ENCODE results near the gene PRSS33.

PRSS33 gene

GRCh38 chr16:2820836-2821486, 33.6 kb upstream of the PRSS33 start:
- FAIRE-seq: no peak

DNA sequence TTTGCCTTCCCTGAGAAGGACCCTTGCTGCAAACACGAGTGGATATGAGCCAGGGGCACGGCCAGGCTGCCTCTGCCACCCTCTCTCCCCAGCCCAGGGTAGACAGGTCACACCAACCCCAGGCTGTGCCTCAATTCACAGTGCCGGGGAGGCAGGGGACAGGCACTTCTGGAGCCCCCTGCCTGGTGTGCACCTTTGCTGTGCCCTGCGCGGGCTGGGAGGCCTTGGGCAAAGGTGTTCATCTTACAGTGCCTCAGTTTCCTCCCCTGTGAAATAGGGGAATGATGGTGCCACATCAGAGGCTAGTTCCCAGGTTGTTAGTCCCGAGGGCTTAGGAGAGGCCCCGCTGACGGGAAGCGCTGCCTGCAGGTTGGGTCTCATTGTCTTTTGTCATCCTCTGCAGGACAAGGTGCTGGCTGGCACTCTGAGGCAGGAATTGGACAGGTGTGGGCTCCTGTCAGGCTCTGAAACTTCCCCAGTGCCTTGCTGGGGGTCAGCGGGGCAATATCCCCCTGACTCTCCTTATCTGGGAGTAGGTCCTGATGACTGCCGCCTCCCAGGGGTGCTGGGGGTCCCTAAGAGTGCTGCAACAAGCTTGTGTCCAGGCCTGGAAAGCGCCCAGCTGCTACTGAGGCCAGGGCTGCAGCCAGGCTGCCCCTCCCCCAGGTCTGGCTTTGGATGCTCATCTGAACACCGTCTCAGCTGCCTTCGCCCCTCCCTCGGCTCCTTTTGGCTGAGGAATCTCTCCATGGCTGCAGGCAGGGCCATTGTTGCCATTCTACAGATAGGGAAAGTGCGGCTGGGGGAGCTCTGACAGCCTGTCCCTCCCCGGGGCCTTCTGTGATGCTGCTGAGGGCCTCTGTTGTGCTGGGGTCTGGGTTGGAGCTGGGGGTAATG, 32.8 kb upstream of the PRSS33 start:
- no peak for FAIRE-seq

DNA sequence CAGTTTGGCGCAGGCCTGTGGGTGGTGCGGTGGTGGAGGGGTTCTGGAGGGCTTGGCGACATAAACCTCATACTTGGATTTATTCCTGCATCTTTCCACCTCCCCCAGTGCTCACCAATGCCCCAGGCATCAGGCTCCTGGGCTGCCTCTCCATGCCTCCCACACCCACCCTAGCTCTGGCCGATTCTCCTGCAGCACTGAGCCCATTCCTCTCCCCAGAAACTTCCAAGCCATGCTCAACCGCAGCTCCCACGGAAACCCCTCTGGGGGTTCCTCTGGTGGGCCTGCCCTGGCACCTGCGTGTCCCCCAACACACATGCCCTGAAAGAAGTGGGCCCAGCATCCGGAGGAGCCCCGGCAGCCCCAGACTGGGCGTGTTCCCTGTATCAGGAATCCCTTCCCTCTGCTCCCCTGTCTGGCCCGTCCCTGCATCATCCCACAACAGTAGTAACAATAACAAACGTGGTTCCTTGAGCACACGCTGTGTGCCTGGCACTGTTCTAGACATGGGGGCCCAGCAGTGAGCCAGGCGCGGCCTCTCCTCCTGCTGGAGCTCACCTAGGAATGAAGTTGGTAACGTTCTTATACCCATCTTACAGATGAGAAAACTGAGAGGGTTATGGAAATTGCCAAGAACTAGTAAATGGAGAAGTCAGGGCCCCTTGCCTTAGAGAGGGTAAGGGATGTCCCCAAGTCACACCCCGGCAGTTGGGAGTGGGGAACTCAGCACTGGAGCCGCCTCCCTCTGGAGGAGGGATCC, 32.0 kb upstream of the PRSS33 start:
- no peak for FAIRE-seq

- no peak for FAIRE-seq
Measured at GRCh38 chr16:2818272-2818876, 31.0 kb upstream of the PRSS33 start.

DNA sequence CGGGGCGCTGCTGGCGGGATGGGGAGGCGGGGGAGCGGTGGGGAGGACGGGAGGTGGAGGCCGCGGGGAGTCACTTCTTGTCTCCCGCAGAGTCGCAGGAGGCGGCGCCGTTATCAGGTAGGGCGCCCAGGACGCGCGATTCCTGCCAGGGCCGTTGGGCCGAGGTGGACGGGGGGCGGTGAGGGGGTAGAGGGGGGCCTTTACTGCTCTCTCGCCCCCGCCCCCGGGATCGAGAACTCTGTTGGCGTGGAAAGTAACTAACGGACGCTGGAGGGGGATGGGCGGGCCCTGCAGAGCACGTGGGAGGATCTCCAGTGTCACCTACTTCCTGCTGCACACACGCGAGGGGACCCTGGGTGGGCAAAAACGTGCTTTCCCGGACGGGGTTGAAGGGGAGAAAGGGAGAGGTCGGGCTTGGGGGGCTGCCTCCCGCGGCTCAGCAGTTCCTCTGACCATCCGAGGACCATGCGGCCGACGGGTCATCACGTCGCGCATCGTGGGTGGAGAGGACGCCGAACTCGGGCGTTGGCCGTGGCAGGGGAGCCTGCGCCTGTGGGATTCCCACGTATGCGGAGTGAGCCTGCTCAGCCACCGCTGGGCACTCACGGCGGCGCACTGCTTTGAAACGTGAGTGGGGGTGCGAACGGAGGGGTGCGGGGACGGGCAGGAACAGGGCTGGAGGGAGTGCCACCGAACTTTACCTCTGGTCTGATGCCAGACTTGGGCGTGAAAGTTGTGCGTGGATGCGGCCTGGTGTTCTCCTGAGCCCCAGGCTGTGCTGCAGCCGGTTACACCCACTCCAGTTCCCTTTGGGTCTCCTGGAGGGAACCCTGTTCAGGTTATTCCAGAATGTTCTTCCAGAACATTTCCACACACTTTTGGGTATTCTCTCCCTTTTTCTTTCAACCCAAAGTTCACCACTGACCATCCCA, 30.2 kb upstream of the PRSS33 start:
- no peak for FAIRE-seq

- FAIRE-seq: no peak
Measured at GRCh38 chr16:2816751-2817339, 29.5 kb upstream of the PRSS33 start, which contains the start of gene PRSS21. TSS of gene PRSS21 (plus strand) at chr16:2817237. CDS start at chr16:2817269, 32 bp downstream.

- FAIRE-seq: no peak
Measured at GRCh38 chr16:2815299-2815771, 28.0 kb upstream of the PRSS33 start.

GRCh38 chr16:2814551-2815298, 27.4 kb upstream of the PRSS33 start:
- FAIRE-seq: no peak

DNA sequence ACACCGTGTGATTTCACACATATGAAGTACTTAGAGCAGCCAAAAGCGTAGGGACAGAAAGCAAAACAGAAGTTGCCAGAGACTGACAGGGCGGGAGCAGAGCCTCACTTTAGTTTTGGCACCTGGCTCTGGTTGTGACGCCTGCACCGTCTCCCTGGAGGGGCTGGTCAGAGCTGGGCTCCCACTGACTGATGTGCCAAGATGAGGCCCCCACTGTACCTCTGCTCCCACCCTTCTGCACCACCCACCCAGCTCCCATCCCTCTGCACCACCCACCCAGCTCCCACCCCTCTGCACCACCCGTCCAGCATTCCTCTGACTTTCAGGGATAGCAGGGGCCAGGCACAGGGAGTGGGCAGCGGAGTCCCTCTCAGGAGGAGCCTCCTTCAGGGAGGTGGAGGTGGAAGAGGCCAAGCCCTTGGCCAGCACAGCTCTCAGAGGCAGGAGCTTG, 26.4 kb upstream of the PRSS33 start:
- no peak for FAIRE-seq

GRCh38 chr16:2811703-2812471, 24.5 kb upstream of the PRSS33 start:
- no peak for FAIRE-seq

DNA sequence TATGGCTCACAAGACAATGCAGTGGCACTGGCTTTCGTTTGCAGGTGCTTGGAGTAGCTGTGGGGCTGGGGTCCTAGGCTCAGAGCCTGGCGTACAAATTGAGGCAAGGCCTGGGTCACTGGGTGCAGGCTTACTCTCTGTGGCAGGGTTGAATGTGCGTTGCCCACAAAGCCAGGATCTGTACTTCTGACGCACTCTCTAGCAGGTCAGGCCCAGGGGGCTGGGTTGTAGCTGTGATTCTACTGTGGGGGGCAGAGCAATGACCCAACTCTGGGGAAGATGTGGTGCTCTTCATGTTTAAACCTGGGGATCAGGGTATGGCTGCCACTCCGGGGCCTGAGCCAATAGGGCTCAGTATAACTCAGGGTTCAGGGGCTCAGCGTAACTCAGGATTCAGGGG, 23.3 kb upstream of the PRSS33 start:
- FAIRE-seq: no peak

- FAIRE-seq: no peak
Measured at GRCh38 chr16:2809149-2809760, 21.9 kb upstream of the PRSS33 start.

- FAIRE-seq: no peak
Measured at GRCh38 chr16:2808181-2808580, 20.8 kb upstream of the PRSS33 start.

DNA sequence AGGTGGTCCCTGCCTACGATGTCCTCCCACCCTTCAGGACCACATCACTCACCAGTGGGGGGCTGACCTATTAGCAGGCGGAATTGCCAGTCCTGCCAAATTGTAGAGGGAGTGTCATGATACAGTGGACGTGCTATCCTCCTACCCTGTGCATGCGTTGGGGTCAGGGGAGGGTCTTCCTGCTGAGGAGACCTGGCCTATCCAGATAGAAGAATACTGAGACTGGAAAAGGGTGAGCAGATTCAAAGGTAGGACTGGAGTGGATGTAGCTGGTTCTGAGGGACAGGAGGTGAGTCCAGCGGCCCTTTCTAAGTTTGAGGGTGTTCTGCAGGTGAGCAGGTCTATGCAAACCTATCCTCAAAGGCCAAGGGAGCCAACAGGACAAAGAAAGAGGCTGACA, 18.9 kb upstream of the PRSS33 start:
- no peak for FAIRE-seq

- FAIRE-seq: no peak
Measured at GRCh38 chr16:2804728-2805127, 17.4 kb upstream of the PRSS33 start.

GRCh38 chr16:2803545-2804195, 16.3 kb upstream of the PRSS33 start:
- FAIRE-seq: no peak

DNA sequence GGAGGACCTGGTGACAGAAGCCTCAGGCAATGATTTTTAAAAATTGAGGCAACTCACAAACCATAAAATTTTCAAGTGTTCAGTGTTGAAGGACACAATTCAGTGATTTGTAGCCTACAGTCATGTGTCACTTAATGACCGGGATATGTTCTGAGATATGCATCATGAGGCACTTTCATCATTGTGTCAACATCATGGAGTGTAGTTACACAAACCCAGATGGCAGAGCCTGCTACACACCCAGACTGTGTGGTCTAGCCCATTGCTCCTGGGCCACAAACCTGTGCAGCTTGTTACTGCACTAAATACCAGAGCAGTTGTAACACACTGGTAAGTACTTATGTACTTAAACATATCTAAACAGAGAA, 12.5 kb upstream of the PRSS33 start:
- no peak for FAIRE-seq

- no peak for FAIRE-seq
Measured at GRCh38 chr16:2799205-2799858, 12.0 kb upstream of the PRSS33 start.

Measured in G401.6 (cell line).